ENCODE results near the gene FARSA. TPM values are rescaled to one million over a fixed set of nuclear protein-coding genes. Genes with fewer than 3 reads are reported as not detected.
A peak's percentile ranks its signal among the peaks of the same experiment; 100 is the strongest.
"Not testable (repeated sequence)": the region's sequence is repeated elsewhere in the genome, so short reads cannot be mapped to it uniquely, and the experiment has no call there.

The FARSA gene
- total RNA-seq, 1 donor from 2014 or later, result 55.6 TPM

DNA sequence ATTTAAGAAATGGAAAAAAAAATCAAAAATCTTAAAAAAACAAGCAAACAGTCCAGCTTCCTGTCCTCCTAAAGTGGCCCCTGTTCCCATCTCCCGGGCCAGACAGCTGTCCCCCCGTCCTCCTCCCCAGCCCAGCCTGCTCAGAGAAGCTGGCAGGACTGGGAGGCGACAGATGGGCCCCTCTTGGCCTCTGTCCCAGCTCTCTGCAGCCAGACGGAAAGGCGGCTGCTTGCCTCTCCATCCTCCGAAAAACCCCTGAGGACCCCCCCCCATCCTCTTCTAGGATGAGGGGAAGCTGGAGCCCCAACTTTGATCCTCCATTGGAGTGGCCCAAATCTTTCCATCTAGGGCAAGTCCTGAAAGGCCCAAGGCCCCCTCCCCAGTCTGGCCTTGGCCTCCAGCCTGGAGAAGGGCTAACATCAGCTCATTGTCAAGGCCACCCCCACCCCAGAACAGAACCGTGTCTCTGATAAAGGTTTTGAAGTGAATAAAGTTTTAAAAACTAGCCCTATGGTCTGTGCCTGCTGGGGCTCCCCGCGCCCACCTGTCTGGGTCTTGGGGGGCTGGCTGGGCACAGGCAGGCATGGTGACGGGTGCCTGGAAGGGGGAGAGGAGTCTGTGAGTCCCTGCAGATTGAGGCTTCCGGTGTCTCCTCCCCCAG, 19.8 kb upstream of the FARSA start:
- Mint-ChIP-seq H3K27me3 (ENCODE audit: unreplicated experiment) (no peaks in the 10 kb centered on the region), H3K4me1 (ENCODE audit: unreplicated experiment) (peaks cover 39% of the 10 kb centered on the region), H3K27ac (ENCODE audit: unreplicated experiment) (peak overlapping the region; percentile 38), H3K4me3 (ENCODE audit: unreplicated experiment) (no peak overlapping the region), H3K9me3 (ENCODE audit: unreplicated experiment) (no peaks in the 10 kb centered on the region), H3K36me3 (ENCODE audit: unreplicated experiment) (peaks cover 27% of the 10 kb centered on the region)
- no peak for DNase-seq (ENCODE audit: extremely low spot score, unreplicated experiment)
- no peak for TF ChIP-seq CTCF (IDR thresholded peaks at IDR 0.05)

DNA sequence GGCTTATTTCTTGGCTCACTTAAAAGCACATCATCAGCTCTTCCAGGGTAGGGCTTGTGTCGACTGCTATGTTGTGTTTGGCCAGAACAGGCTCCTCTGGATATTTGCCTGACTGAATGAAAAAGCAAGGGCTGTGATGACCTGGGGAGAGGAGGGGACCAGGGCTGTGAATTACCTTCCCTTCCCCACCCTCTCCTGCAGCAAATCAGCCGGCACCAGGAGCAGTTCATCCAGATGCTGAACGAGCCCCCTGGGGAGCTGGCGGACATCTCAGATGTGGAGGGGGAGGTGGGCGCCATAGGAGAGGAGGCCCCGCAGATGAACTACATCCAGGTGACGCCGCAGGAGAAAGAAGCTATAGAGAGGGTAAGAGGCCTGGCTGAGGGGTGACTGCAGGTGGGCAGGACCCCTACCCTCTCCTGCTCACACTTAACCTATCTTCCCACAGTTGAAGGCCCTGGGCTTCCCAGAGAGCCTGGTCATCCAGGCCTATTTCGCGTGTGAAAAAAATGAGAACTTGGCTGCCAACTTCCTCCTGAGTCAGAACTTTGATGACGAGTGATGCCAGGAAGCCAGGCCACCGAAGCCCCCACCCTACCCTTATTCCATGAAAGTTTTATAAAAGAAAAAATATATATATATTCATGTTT, 19.1 kb upstream of the FARSA start:
- Mint-ChIP-seq H3K27ac (ENCODE audit: unreplicated experiment) (peak overlapping the region; percentile 69), H3K27me3 (ENCODE audit: unreplicated experiment) (no peaks in the 10 kb centered on the region), H3K9me3 (ENCODE audit: unreplicated experiment) (no peaks in the 10 kb centered on the region), H3K4me1 (ENCODE audit: unreplicated experiment) (peaks cover 40% of the 10 kb centered on the region), H3K36me3 (ENCODE audit: unreplicated experiment) (peaks cover 27% of the 10 kb centered on the region), H3K4me3 (ENCODE audit: unreplicated experiment) (no peak overlapping the region)
- TF ChIP-seq CTCF (IDR thresholded peaks at IDR 0.05), result no peak
- DNase-seq (ENCODE audit: extremely low spot score, unreplicated experiment), result no peak

- not testable (repeated sequence) for H3K9me3 Mint-ChIP-seq (ENCODE audit: unreplicated experiment); DNase-seq (ENCODE audit: extremely low spot score, unreplicated experiment); H3K27me3 Mint-ChIP-seq (ENCODE audit: unreplicated experiment); H3K4me3 Mint-ChIP-seq (ENCODE audit: unreplicated experiment)
- H3K36me3 Mint-ChIP-seq (ENCODE audit: unreplicated experiment), result peaks cover 27% of the 10 kb centered on the region
- H3K27ac Mint-ChIP-seq (ENCODE audit: unreplicated experiment), result peak overlapping the region; percentile 34
- H3K4me1 Mint-ChIP-seq (ENCODE audit: unreplicated experiment), result peaks cover 44% of the 10 kb centered on the region
These were observed 18.5 kb upstream of the FARSA start for GRCh38 chr19:12952050-12952449.

GRCh38 chr19:12949363-12950283, 16.1 kb upstream of the FARSA start:
- H3K9me3 Mint-ChIP-seq (ENCODE audit: unreplicated experiment), result no peaks in the 10 kb centered on the region
- H3K4me3 Mint-ChIP-seq (ENCODE audit: unreplicated experiment), result no peak overlapping the region
- H3K36me3 Mint-ChIP-seq (ENCODE audit: unreplicated experiment), result peaks cover 30% of the 10 kb centered on the region
- H3K4me1 Mint-ChIP-seq (ENCODE audit: unreplicated experiment), result peaks cover 41% of the 10 kb centered on the region
- TF ChIP-seq CTCF (IDR thresholded peaks at IDR 0.05), result no peak
- DNase-seq (ENCODE audit: extremely low spot score, unreplicated experiment), result no peak
- no peaks in the 10 kb centered on the region for H3K27me3 Mint-ChIP-seq (ENCODE audit: unreplicated experiment)
- peak overlapping the region; percentile 12 for H3K27ac Mint-ChIP-seq (ENCODE audit: unreplicated experiment)

GRCh38 chr19:12948612-12949362, 15.3 kb upstream of the FARSA start:
- DNase-seq (ENCODE audit: extremely low spot score, unreplicated experiment), result no peak
- Mint-ChIP-seq H3K4me3 (ENCODE audit: unreplicated experiment) (no peak overlapping the region), H3K36me3 (ENCODE audit: unreplicated experiment) (peaks cover 23% of the 10 kb centered on the region), H3K27me3 (ENCODE audit: unreplicated experiment) (no peaks in the 10 kb centered on the region), H3K27ac (ENCODE audit: unreplicated experiment) (no peak overlapping the region), H3K9me3 (ENCODE audit: unreplicated experiment) (no peaks in the 10 kb centered on the region), H3K4me1 (ENCODE audit: unreplicated experiment) (peaks cover 40% of the 10 kb centered on the region)
- no peak for TF ChIP-seq CTCF (IDR thresholded peaks at IDR 0.05)

Data from osteocyte (in vitro differentiated cells).